NT2/D1 (cell line): ENCODE measurements around the gene GAPDHS.

Experiments
- DNase-seq: peaks from one replicate; pipeline ENCODE4 v3.0.0-alpha.2; 2011; ENCODE audit warnings: low read depth, low spot score
- H3K27me3 ChIP-seq: 2 replicates; pipeline ENCODE4 v1.6.0; 2011; ENCODE audit warnings: mild to moderate bottlenecking; ENCODE audit not compliant: insufficient read length, insufficient read depth
- H3K36me3 ChIP-seq: 2 replicates; pipeline ENCODE4 v1.6.1; 2011; ENCODE audit warnings: mild to moderate bottlenecking, low read length, mixed read lengths; ENCODE audit not compliant: insufficient read depth, insufficient read length
- H3K4me1 ChIP-seq: 2 replicates; pipeline ENCODE4 v1.5.1; 2011; ENCODE audit not compliant: insufficient read depth, insufficient read length
- H3K4me3 ChIP-seq: 2 replicates; pipeline ENCODE4 v1.5.1; 2011; ENCODE audit warnings: low read depth; ENCODE audit not compliant: insufficient read length
- H3K9ac ChIP-seq: 2 replicates; pipeline ENCODE4 v1.6.0; 2011; ENCODE audit warnings: low read depth; ENCODE audit not compliant: insufficient read length
- H3K9me3 ChIP-seq: 2 replicates; pipeline ENCODE4 v1.5.1; 2011; ENCODE audit warnings: mild to moderate bottlenecking, low read length; ENCODE audit not compliant: insufficient read depth
- SUZ12 ChIP-seq: IDR thresholded peaks from 2 replicates; pipeline ENCODE4 v1.6.1; 2011; ENCODE audit not compliant: insufficient read length, insufficient read depth; ENCODE audit errors: extremely low read depth
- YY1 ChIP-seq: IDR thresholded peaks from 2 replicates; pipeline ENCODE4 v1.6.1; 2011; ENCODE audit not compliant: insufficient read length, insufficient read depth
- ZNF274 ChIP-seq: IDR thresholded peaks from 2 replicates; pipeline ENCODE4 v1.6.1; 2011; ENCODE audit warnings: mild to moderate bottlenecking, low read depth, low read length

GAPDHS gene

DNA sequence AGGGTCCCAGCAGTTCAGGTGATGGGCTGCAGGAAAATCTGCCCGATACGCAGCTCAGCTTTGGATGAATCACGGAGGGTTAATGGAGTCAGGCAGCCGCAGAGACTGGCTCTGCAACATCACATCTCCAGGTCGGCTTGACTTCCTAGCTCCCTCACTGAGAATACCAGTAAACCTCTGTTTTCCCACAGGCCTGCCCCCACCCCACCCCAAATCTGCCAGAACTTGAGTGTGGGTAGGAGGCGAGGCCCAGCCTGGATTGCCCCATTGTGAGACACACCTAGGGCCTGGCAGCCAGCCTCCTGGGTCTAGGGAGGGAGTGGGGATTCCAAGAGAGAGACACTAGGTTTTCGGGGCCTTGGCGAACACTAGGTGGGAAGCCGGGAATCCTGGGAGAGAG is 39.3 kb upstream of the GAPDHS start:
- no peak for DNase-seq
- Histone ChIP-seq H3K27me3 (no peaks in the 10 kb centered on the region), H3K4me3 (no peak overlapping the region), H3K4me1 (peaks cover 7% of the 10 kb centered on the region), H3K36me3 (peaks cover 11% of the 10 kb centered on the region), H3K9ac (no peak overlapping the region), H3K9me3 (no peaks in the 10 kb centered on the region)
- no peak for TF ChIP-seq YY1
- TF ChIP-seq ZNF274, result no peak
- TF ChIP-seq SUZ12, result no peak

DNA sequence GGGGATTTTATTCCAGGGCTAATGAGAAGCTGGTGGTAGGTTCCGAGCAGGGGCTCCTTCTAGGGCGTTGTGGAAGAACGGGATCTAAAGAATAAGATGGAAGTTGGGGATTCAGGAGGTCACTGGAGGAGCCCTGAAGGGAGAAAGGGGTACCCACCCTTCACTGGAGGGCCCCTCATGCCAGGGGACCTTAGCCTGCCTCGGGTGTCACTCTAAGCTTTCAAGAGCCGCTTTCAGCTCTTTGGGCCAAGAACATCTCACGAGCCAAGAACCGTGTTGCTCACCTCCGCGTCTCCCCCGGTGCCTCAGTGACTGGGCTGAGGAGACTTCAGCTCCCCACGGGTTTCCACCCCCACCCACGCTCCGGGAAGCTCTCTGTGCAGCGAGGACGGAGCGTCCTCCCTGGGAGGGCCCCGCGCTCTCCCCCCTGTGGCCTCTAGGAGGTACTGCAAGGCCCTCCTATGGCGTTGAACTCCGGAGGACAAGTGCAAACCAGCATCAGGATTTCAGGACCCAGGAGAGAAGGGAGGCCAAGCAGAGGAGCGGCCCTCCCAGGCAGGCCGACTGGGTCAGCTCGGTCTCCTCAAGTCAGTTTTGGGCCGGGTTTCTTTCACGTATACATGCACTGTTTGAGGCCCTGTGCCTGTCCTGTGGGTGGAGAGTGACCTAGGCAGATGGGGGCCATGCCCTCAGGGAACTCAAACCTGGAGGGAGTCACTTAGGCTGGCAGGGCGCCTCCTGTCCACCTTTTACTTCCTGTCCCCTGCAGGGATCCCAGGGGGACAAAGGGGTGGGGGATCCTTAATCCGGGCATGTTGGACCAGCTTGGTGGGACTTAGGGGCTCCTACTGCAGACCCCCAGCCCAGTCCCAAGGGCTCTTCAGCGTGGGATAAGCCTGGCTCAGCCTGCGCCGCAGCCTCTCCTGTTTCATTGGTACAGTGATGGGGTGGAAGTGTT is 37.9 kb upstream of the GAPDHS start:
- H3K36me3 ChIP-seq, result peaks cover 24% of the 10 kb centered on the region
- TF ChIP-seq YY1 (no peak), SUZ12 (no peak), ZNF274 (no peak)
- DNase-seq, result no peak
- no peaks in the 10 kb centered on the region for H3K9me3 ChIP-seq
- H3K9ac ChIP-seq, result no peak overlapping the region
- H3K27me3 ChIP-seq, result no peaks in the 10 kb centered on the region
- H3K4me3 ChIP-seq, result no peak overlapping the region
- peaks cover 7% of the 10 kb centered on the region for H3K4me1 ChIP-seq

DNA sequence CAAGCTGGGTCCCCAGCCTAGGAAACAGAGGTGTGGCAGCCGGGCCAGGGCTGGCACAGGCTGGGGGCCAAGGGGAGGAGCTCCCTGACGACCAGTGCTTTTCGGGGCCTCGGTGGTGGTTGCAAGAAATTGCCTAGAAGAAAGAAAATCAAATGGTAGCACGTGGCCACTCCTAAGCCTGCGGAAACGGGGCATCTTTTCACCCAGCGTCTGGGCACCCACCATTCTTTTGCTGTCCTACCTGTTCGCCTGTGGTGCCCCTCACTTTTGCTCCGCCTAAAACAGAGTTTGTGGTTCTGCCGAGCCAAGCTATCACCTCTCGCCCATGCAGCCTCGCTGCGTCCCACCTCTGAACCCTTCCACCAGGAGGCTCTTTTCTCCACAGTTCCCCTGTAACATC is 35.9 kb upstream of the GAPDHS start:
- Histone ChIP-seq H3K36me3 (peaks cover 39% of the 10 kb centered on the region), H3K4me1 (peaks cover 7% of the 10 kb centered on the region), H3K27me3 (no peaks in the 10 kb centered on the region), H3K9ac (no peak overlapping the region), H3K9me3 (no peaks in the 10 kb centered on the region), H3K4me3 (no peak overlapping the region)
- no peak for DNase-seq
- TF ChIP-seq SUZ12 (no peak), YY1 (no peak)

DNA sequence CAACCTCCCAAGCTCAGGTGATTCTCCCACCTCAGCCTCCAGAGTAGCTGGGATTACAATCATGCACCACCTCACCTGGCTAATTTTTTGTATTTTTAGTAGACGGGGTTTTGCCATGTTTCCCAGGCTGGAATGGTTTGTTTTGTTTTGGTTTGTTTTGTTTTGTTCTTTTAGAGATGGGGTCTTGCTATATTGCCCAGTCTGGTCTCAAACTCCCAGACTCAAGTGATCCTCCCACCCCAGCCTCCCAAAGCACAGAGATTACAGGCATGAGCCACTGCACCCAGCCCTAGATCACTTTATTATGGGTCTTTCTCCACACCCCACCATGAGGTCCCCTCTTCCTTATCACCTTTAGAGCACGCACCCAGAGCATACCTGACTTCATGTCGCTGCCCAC is 35.0 kb upstream of the GAPDHS start:
- peaks cover 9% of the 10 kb centered on the region for H3K4me1 ChIP-seq
- no peak for DNase-seq

DNA sequence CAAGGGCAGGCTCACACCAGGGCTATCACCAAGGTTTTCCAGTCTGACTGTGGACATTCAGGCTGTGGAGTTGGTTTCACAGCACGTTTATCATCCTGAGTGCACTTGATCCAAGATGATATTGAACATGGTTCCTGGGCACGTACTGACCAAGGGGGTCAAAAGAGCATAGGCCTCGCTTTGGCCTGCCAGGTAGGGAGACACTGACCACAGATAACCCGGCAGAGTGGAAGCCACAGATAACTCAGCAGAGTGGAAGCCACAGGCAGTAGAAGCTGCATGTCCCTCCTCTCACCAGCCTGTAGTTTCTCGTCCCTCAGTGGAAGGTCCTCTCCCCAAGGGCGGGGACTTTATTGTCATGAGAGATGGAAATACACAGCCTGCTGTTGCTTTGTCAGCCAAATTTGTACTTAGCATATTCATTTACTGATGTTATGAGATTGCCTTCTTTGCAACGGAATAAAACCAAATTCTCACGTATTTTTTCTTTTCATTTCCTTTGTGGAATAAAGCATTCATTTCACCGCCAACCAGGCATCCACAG is 34.2 kb upstream of the GAPDHS start:
- Histone ChIP-seq H3K9me3 (no peaks in the 10 kb centered on the region), H3K9ac (no peak overlapping the region), H3K4me1 (peaks cover 9% of the 10 kb centered on the region), H3K27me3 (no peaks in the 10 kb centered on the region), H3K4me3 (no peak overlapping the region), H3K36me3 (peaks cover 43% of the 10 kb centered on the region)
- no peak for TF ChIP-seq SUZ12
- no peak for TF ChIP-seq ZNF274
- TF ChIP-seq YY1, result no peak
- no peak for DNase-seq

More for the DNA sequence above, 35.0 kb upstream of the GAPDHS start:
- Histone ChIP-seq H3K27me3 (no peaks in the 10 kb centered on the region), H3K4me3 (no peak overlapping the region), H3K9ac (no peak overlapping the region), H3K9me3 (no peaks in the 10 kb centered on the region), H3K36me3 (peaks cover 39% of the 10 kb centered on the region)
- no peak for TF ChIP-seq ZNF274
- TF ChIP-seq SUZ12, result no peak
- no peak for TF ChIP-seq YY1

DNA sequence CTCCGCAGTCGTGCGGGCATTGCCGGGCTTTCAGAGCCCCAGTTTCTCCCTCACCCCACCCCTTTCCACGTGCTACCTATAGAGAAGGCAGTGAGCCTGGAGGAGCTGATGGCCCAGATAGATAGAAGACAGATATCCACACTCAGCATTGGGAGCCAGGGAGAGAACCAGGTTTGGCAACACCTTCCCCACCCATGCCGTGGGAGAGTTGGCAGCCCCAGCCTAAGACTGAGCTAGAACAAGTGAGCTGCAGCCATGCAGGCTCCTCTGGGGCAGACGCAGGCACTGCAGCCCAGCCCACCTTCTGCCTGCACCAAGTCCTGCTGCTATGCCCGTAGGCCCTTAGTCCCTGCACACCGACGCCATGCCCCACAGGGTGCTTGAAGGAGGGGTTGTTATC is 32.6 kb upstream of the GAPDHS start:
- H3K27me3 ChIP-seq, result no peaks in the 10 kb centered on the region
- H3K4me3 ChIP-seq, result no peak overlapping the region
- TF ChIP-seq YY1 (no peak), ZNF274 (no peak), SUZ12 (no peak)
- no peak for DNase-seq
- H3K9me3 ChIP-seq, result no peaks in the 10 kb centered on the region
- H3K4me1 ChIP-seq, result peaks cover 5% of the 10 kb centered on the region
- no peak overlapping the region for H3K9ac ChIP-seq
- peaks cover 50% of the 10 kb centered on the region for H3K36me3 ChIP-seq

DNA sequence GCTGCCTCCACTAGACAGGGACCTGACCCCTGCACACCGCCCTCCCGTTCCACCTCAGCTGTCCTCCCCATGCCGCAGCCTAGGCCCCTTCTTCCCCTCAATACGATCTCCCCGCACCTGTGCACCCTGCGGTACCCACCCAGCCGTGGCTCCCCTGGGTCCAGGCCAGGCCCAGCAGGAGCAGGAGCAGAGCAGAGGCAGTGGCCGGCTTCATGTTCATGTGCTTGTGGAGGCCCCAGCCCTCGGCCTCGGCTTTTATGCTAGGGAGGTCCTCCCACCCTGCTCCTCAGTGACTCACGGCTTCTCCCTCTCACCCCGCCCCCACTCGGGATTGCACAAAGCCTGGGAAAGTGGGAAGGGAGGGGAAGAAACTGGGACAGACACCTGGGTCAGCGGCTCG is 31.6 kb upstream of the GAPDHS start:
- Histone ChIP-seq H3K4me3 (no peak overlapping the region), H3K36me3 (peaks cover 59% of the 10 kb centered on the region), H3K9ac (no peak overlapping the region), H3K4me1 (peaks cover 2% of the 10 kb centered on the region), H3K27me3 (no peaks in the 10 kb centered on the region), H3K9me3 (no peaks in the 10 kb centered on the region)
- no peak for TF ChIP-seq YY1
- no peak for TF ChIP-seq ZNF274
- no peak for DNase-seq
